ENCODE results near the gene ERI2. TPM values are rescaled to one million over a fixed set of nuclear protein-coding genes. Genes with fewer than 3 reads are reported as not detected.
"Not testable (repeated sequence)": the region's sequence is repeated elsewhere in the genome, so short reads cannot be mapped to it uniquely, and the experiment has no call there.

Gene ERI2
- total RNA-seq, 1 donor from 2014 or later: 24.3 TPM

- DNase-seq (ENCODE audit: low read depth): no peak
Observed at GRCh38 chr16:20818929-20819585, 12.8 kb upstream of the ERI2 start.

- peak; percentile 28 for DNase-seq (ENCODE audit: low read depth)
Observed at GRCh38 chr16:20814784-20815183, 8.5 kb upstream of the ERI2 start.

- DNase-seq (ENCODE audit: low read depth): no peak
Observed at GRCh38 chr16:20812510-20812909, 6.2 kb upstream of the ERI2 start.

GRCh38 chr16:20811889-20812439 lies 5.7 kb upstream of the ERI2 start:
- no peak for DNase-seq (ENCODE audit: low read depth)

GRCh38 chr16:20807862-20808261 lies 1.6 kb upstream of the ERI2 start:
- no peak for DNase-seq (ENCODE audit: low read depth)

GRCh38 chr16:20805684-20806167 lies 546 bp downstream of the ERI2 start:
- not testable (repeated sequence) for DNase-seq (ENCODE audit: low read depth)

GRCh38 chr16:20803561-20804214 lies 2.6 kb downstream of the ERI2 start:
- DNase-seq (ENCODE audit: low read depth): peak; percentile 24

GRCh38 chr16:20803192-20803560 lies 3.1 kb downstream of the ERI2 start:
- DNase-seq (ENCODE audit: low read depth): no peak

- DNase-seq (ENCODE audit: low read depth): no peak
Observed at GRCh38 chr16:20801278-20801677, 5.0 kb downstream of the ERI2 start.

GRCh38 chr16:20799599-20799998 lies 6.7 kb downstream of the ERI2 start:
- DNase-seq (ENCODE audit: low read depth): peak; percentile 42

GRCh38 chr16:20798364-20798763 lies 7.9 kb downstream of the ERI2 start:
- no peak for DNase-seq (ENCODE audit: low read depth)

- DNase-seq (ENCODE audit: low read depth): no peak
Observed at GRCh38 chr16:20791923-20792612, 14.2 kb downstream of the ERI2 start.

- DNase-seq (ENCODE audit: low read depth): no peak
Observed at GRCh38 chr16:20789130-20789529, 17.1 kb downstream of the ERI2 start.

GRCh38 chr16:20784204-20784603 lies 22.1 kb downstream of the ERI2 start:
- no peak for DNase-seq (ENCODE audit: low read depth)

- DNase-seq (ENCODE audit: low read depth): no peak
Observed at GRCh38 chr16:20782470-20782869, 23.8 kb downstream of the ERI2 start.

- DNase-seq (ENCODE audit: low read depth): no peak
Observed at GRCh38 chr16:20781697-20782096, 24.6 kb downstream of the ERI2 start.

GRCh38 chr16:20774703-20775362 lies 31.4 kb downstream of the ERI2 start:
- peak; percentile 80 for DNase-seq (ENCODE audit: low read depth)

- DNase-seq (ENCODE audit: low read depth): no peak
Observed at GRCh38 chr16:20773679-20774078, 32.6 kb downstream of the ERI2 start.

GRCh38 chr16:20768818-20769217 lies 37.5 kb downstream of the ERI2 start:
- DNase-seq (ENCODE audit: low read depth): no peak

- peak; percentile 72 for DNase-seq (ENCODE audit: low read depth)
Observed at GRCh38 chr16:20768121-20768520, 38.2 kb downstream of the ERI2 start.

GRCh38 chr16:20767577-20767976 lies 38.7 kb downstream of the ERI2 start:
- DNase-seq (ENCODE audit: low read depth): no peak

GRCh38 chr16:20766294-20766693 lies 40.0 kb downstream of the ERI2 start:
- DNase-seq (ENCODE audit: low read depth): no peak

Measured in renal cortical epithelial cell (primary cell).